Skeletal muscle satellite cell (primary cell): ENCODE data around the gene GADD45G.

ENCODE experiments used
- H3K27me3 ChIP-seq: 2 replicates; pipeline ENCODE4 v1.7.0; 2013; ENCODE audit warnings: low read length; ENCODE audit not compliant: control insufficient read depth, insufficient read depth
- H3K36me3 ChIP-seq: 2 replicates; pipeline ENCODE4 v1.7.0; 2013; ENCODE audit warnings: mild to moderate bottlenecking, control low read depth, low read length; ENCODE audit not compliant: insufficient read depth
- H3K4me1 ChIP-seq: 2 replicates; pipeline ENCODE4 v1.7.0; 2013; ENCODE audit warnings: low read length; ENCODE audit not compliant: control insufficient read depth, insufficient read depth
- H3K4me2 ChIP-seq: 2 replicates; pipeline ENCODE4 v1.7.0; 2013; ENCODE audit warnings: mild to moderate bottlenecking, low read length
- H3K4me3 ChIP-seq: 2 replicates; pipeline ENCODE4 v1.7.0; 2013; ENCODE audit warnings: low read length
- H3K9ac ChIP-seq: 2 replicates; pipeline ENCODE4 v1.7.0; 2013; ENCODE audit warnings: mild to moderate bottlenecking, low read depth, low read length, moderate library complexity
- H3K9me3 ChIP-seq: replicated peaks from 2 replicates; pipeline ENCODE4 v1.7.0; 2013; ENCODE audit warnings: mild to moderate bottlenecking, control low read depth, low read length

Gene GADD45G

GRCh38 chr9:89594811-89595550 lies 9.8 kb upstream of the GADD45G start:
- H3K36me3 ChIP-seq = no peaks in the 10 kb centered on the region
- no peaks in the 10 kb centered on the region for H3K4me1 ChIP-seq
- H3K4me3 ChIP-seq = no peak overlapping the region
- H3K4me2 ChIP-seq = no peak overlapping the region
- H3K27me3 ChIP-seq = peaks cover 28% of the 10 kb centered on the region
- no peaks in the 10 kb centered on the region for H3K9me3 ChIP-seq
- no peak overlapping the region for H3K9ac ChIP-seq

- Histone ChIP-seq H3K9ac (no peak overlapping the region), H3K4me3 (no peak overlapping the region), H3K27me3 (peaks cover 34% of the 10 kb centered on the region), H3K4me1 (no peaks in the 10 kb centered on the region), H3K36me3 (no peaks in the 10 kb centered on the region), H3K4me2 (no peak overlapping the region), H3K9me3 (no peaks in the 10 kb centered on the region)
Observed at GRCh38 chr9:89595646-89596045, 9.2 kb upstream of the GADD45G start.

- Histone ChIP-seq H3K4me2 (no peak overlapping the region), H3K9me3 (no peaks in the 10 kb centered on the region), H3K36me3 (no peaks in the 10 kb centered on the region), H3K4me3 (no peak overlapping the region), H3K9ac (no peak overlapping the region), H3K27me3 (peaks cover 34% of the 10 kb centered on the region), H3K4me1 (no peaks in the 10 kb centered on the region)
Observed at GRCh38 chr9:89596937-89597555, 7.8 kb upstream of the GADD45G start.

- no peaks in the 10 kb centered on the region for H3K4me1 ChIP-seq
- H3K9ac ChIP-seq = no peak overlapping the region
- H3K27me3 ChIP-seq = peaks cover 29% of the 10 kb centered on the region
- no peak overlapping the region for H3K4me2 ChIP-seq
- H3K36me3 ChIP-seq = no peaks in the 10 kb centered on the region
- no peaks in the 10 kb centered on the region for H3K9me3 ChIP-seq
- H3K4me3 ChIP-seq = no peak overlapping the region
Observed at GRCh38 chr9:89597711-89598362, 7.0 kb upstream of the GADD45G start.

- no peak overlapping the region for H3K4me3 ChIP-seq
- H3K9ac ChIP-seq = no peak overlapping the region
- H3K36me3 ChIP-seq = no peaks in the 10 kb centered on the region
- peaks cover 3% of the 10 kb centered on the region for H3K4me1 ChIP-seq
- H3K27me3 ChIP-seq = peaks cover 27% of the 10 kb centered on the region
- no peaks in the 10 kb centered on the region for H3K9me3 ChIP-seq
- no peak overlapping the region for H3K4me2 ChIP-seq
Observed at GRCh38 chr9:89598363-89598713, 6.5 kb upstream of the GADD45G start.

- H3K9ac ChIP-seq = no peak overlapping the region
- H3K4me3 ChIP-seq = no peak overlapping the region
- H3K9me3 ChIP-seq = no peaks in the 10 kb centered on the region
- no peak overlapping the region for H3K4me2 ChIP-seq
- H3K36me3 ChIP-seq = no peaks in the 10 kb centered on the region
- H3K27me3 ChIP-seq = peaks cover 28% of the 10 kb centered on the region
- H3K4me1 ChIP-seq = peaks cover 9% of the 10 kb centered on the region
Observed at GRCh38 chr9:89598926-89599325, 5.9 kb upstream of the GADD45G start.

GRCh38 chr9:89600831-89601230 lies 4.0 kb upstream of the GADD45G start:
- Histone ChIP-seq H3K4me1 (peaks cover 28% of the 10 kb centered on the region), H3K9ac (no peak overlapping the region), H3K4me2 (no peak overlapping the region), H3K4me3 (no peak overlapping the region), H3K36me3 (no peaks in the 10 kb centered on the region), H3K27me3 (peaks cover 28% of the 10 kb centered on the region), H3K9me3 (no peaks in the 10 kb centered on the region)

GRCh38 chr9:89601306-89601705 lies 3.5 kb upstream of the GADD45G start:
- peaks cover 33% of the 10 kb centered on the region for H3K4me1 ChIP-seq
- no peak overlapping the region for H3K4me2 ChIP-seq
- H3K27me3 ChIP-seq = peaks cover 28% of the 10 kb centered on the region
- no peaks in the 10 kb centered on the region for H3K9me3 ChIP-seq
- no peaks in the 10 kb centered on the region for H3K36me3 ChIP-seq
- no peak overlapping the region for H3K4me3 ChIP-seq
- no peak overlapping the region for H3K9ac ChIP-seq

GRCh38 chr9:89601856-89602562 lies 2.8 kb upstream of the GADD45G start:
- no peaks in the 10 kb centered on the region for H3K36me3 ChIP-seq
- no peak overlapping the region for H3K9ac ChIP-seq
- no peak overlapping the region for H3K4me3 ChIP-seq
- no peak overlapping the region for H3K4me2 ChIP-seq
- peaks cover 40% of the 10 kb centered on the region for H3K4me1 ChIP-seq
- H3K27me3 ChIP-seq = peaks cover 28% of the 10 kb centered on the region
- H3K9me3 ChIP-seq = no peaks in the 10 kb centered on the region

GRCh38 chr9:89602978-89603766 lies 1.6 kb upstream of the GADD45G start:
- Histone ChIP-seq H3K4me2 (peak overlapping the region; percentile 97), H3K4me3 (peak overlapping the region; percentile 48), H3K9ac (no peak overlapping the region), H3K4me1 (peaks cover 43% of the 10 kb centered on the region), H3K27me3 (peaks cover 28% of the 10 kb centered on the region), H3K36me3 (no peaks in the 10 kb centered on the region), H3K9me3 (no peaks in the 10 kb centered on the region)
